ENCODE results near the gene GABRD.

DNA sequence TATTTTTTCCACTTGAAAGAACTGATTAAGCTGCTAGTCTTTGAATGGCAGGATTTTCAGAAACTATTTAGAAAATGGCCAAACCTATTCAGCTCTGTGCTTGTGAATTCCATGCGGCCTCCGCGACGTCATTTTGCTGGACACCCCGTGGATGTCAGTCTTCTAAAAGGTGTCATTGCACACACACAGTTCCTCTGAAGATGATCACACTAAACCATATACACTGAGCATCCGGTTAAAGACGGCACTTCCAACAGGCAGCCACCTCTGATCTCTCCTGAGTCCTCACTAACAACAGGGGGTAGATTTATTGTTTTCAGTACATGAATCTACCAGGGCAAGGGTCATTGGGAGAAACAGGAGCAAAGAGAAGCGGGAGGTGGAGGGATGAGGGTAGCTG lies 24.6 kb upstream of the GABRD start:
- no peak for TF ChIP-seq CTCF (IDR thresholded peaks at IDR 0.05; ENCODE audit: low read depth, low read length)
- TF ChIP-seq POLR2A (IDR thresholded peaks at IDR 0.05; ENCODE audit: extremely low read depth, insufficient read length): no peak
- TF ChIP-seq MAX (IDR thresholded peaks at IDR 0.05; ENCODE audit: low read depth, low read length): no peak
- TF ChIP-seq MYC (IDR thresholded peaks at IDR 0.05; ENCODE audit: low read depth, low read length): no peak
